Measurements from ENCODE around the gene SERPINE2. TPM values are rescaled to one million over a fixed set of nuclear protein-coding genes. Genes with fewer than 3 reads are reported as not detected.

The SERPINE2 gene
- total and polyA plus RNA-seq, 2 donors (not counting 3 experiments of a cell fraction or from before 2014, with no cell fraction given): 4.0 to 8.8 TPM

GRCh38 chr2:224030786-224031185, 8.3 kb downstream of the SERPINE2 start:
- no peaks in the 10 kb centered on the region for H3K9me1 ChIP-seq (replicated peaks; ENCODE audit: control insufficient read depth, extremely low read depth, insufficient read depth, low read length)
- no peak overlapping the region for H3K4me3 ChIP-seq (replicated peaks in 1 of 3; ENCODE audit: insufficient read depth in 1 of 3, low read depth in 1 of 3, low read length in 3 of 3)
- dilution Hi-C loops (cut with MboI; ENCODE audit: extremely low pct_ligation_motif_present, low sequenced_read_pairs): no loop called here
- TF ChIP-seq GATA2 (IDR thresholded peaks at IDR 0.05; ENCODE audit: insufficient read depth, insufficient read length, low read depth, low read length): no peak
- TF ChIP-seq MAX (IDR thresholded peaks at IDR 0.05; ENCODE audit: insufficient read depth, insufficient read length): no peak
- no peak for TF ChIP-seq JUN (IDR thresholded peaks at IDR 0.05; ENCODE audit: borderline replicate concordance, insufficient read depth, insufficient read length, low read depth)
- TF ChIP-seq POLR2AphosphoS5 (IDR thresholded peaks at IDR 0.05; ENCODE audit: insufficient read depth, low read depth, low read length): no peak
- no peak for TF ChIP-seq MYC (IDR thresholded peaks at IDR 0.05; ENCODE audit: low read depth, low read length)
- no peaks in the 10 kb centered on the region for H3K79me2 ChIP-seq (ENCODE audit: control insufficient read depth, insufficient read depth, low read length)
- no peaks in the 10 kb centered on the region for H3K4me1 ChIP-seq (ENCODE audit: control insufficient read depth, extremely low read depth, insufficient read depth, low read length)
- intact Hi-C loops (cut with micrococcal nuclease): no loop called here
- H4K20me1 ChIP-seq (replicated peaks; ENCODE audit: control insufficient read depth, extremely low read depth, insufficient read depth, low read length): no peaks in the 10 kb centered on the region
- no peak for DNase-seq (ENCODE audit: low read depth, low spot score)
- H3K4me2 ChIP-seq (ENCODE audit: insufficient read depth, low read length): no peak overlapping the region
- no peak overlapping the region for H3K27ac ChIP-seq (ENCODE audit: insufficient read depth, low read depth, low read length)
- peaks cover 0 to 2% of the 10 kb centered on the region in 2 experiments for H3K27me3 ChIP-seq (ENCODE audit: control insufficient read depth in 2 of 2, insufficient read depth in 2 of 2, low read length in 2 of 2)
- CTCF ChIA-PET: no interaction called here
- FAIRE-seq: no peak
- BruUV-seq (replicated peaks): no TSS peak
- no peak overlapping the region for H3K9ac ChIP-seq (replicated peaks; ENCODE audit: extremely low read depth, insufficient read depth, low read length)
- no peaks in the 10 kb centered on the region for H3K9me3 ChIP-seq (replicated peaks; ENCODE audit: control insufficient read depth, insufficient read depth, low read length)
- H2AFZ ChIP-seq (ENCODE audit: low read depth, low read length): no peak overlapping the region
- no peaks in the 10 kb centered on the region for H3K36me3 ChIP-seq (ENCODE audit: control insufficient read depth in 2 of 2, extremely low read depth in 1 of 2, insufficient read depth in 2 of 2, low read length in 2 of 2)
- POLR2A ChIA-PET: no interaction called here

GRCh38 chr2:224029876-224030275, 9.2 kb downstream of the SERPINE2 start:
- Histone ChIP-seq H3K9ac (replicated peaks; ENCODE audit: extremely low read depth, insufficient read depth, low read length) (no peak overlapping the region), H3K4me3 (replicated peaks in 1 of 3; ENCODE audit: insufficient read depth in 1 of 3, low read depth in 1 of 3, low read length in 3 of 3) (no peak overlapping the region), H3K4me2 (ENCODE audit: insufficient read depth, low read length) (no peak overlapping the region), H3K27ac (ENCODE audit: insufficient read depth, low read depth, low read length) (no peak overlapping the region), H3K27me3 (ENCODE audit: control insufficient read depth in 2 of 2, insufficient read depth in 2 of 2, low read length in 2 of 2) (peaks cover 0 to under 1% of the 10 kb centered on the region in 2 experiments), H3K9me1 (replicated peaks; ENCODE audit: control insufficient read depth, extremely low read depth, insufficient read depth, low read length) (no peaks in the 10 kb centered on the region), H3K9me3 (replicated peaks; ENCODE audit: control insufficient read depth, insufficient read depth, low read length) (no peaks in the 10 kb centered on the region), H2AFZ (ENCODE audit: low read depth, low read length) (no peak overlapping the region), H3K36me3 (ENCODE audit: control insufficient read depth in 2 of 2, extremely low read depth in 1 of 2, insufficient read depth in 2 of 2, low read length in 2 of 2) (no peaks in the 10 kb centered on the region), H3K4me1 (ENCODE audit: control insufficient read depth, extremely low read depth, insufficient read depth, low read length) (no peaks in the 10 kb centered on the region), H4K20me1 (replicated peaks; ENCODE audit: control insufficient read depth, extremely low read depth, insufficient read depth, low read length) (no peaks in the 10 kb centered on the region), H3K79me2 (ENCODE audit: control insufficient read depth, insufficient read depth, low read length) (no peaks in the 10 kb centered on the region)
- BruUV-seq (replicated peaks): no TSS peak
- dilution Hi-C loops (cut with MboI; ENCODE audit: extremely low pct_ligation_motif_present, low sequenced_read_pairs): no loop called here
- FAIRE-seq (no peak), DNase-seq (ENCODE audit: low read depth, low spot score) (no peak)
- POLR2A ChIA-PET: no interaction called here
- intact Hi-C loops (cut with micrococcal nuclease): no loop called here
- no peak for TF ChIP-seq POLR2A (IDR thresholded peaks at IDR 0.05; ENCODE audit: low read depth, low read length)
- TF ChIP-seq GATA2 (IDR thresholded peaks at IDR 0.05; ENCODE audit: insufficient read depth, insufficient read length, low read depth, low read length): no peak
- no peak for TF ChIP-seq MYC (IDR thresholded peaks at IDR 0.05; ENCODE audit: low read depth, low read length)
- CTCF ChIA-PET: no interaction called here

All from endothelial cell of umbilical vein (primary cell).